ENCODE data around the gene PIAS2. TPM values are rescaled to one million over a fixed set of nuclear protein-coding genes. Genes with fewer than 3 reads are reported as not detected.

The PIAS2 gene
- total and polyA plus RNA-seq, 2 of the 13 experiments (the other 11 are each of a cell fraction or from before 2014, with no cell fraction given), result 12.2 to 12.7 TPM

- TF ChIP-seq, protein P1, sequence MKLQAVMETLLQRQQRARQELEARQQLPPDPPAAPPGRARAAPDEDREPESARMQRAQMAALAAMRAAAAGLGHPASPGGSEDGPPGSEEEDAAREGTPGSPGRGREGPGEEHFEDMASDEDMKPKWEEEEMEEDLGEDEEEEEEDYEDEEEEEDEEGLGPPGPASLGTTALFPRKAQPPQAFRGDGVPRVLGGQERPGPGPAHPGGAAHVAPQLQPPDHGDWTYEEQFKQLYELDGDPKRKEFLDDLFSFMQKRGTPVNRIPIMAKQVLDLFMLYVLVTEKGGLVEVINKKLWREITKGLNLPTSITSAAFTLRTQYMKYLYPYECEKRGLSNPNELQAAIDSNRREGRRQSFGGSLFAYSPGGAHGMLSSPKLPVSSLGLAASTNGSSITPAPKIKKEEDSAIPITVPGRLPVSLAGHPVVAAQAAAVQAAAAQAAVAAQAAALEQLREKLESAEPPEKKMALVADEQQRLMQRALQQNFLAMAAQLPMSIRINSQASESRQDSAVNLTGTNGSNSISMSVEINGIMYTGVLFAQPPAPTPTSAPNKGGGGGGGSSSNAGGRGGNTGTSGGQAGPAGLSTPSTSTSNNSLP (IDR thresholded peaks at IDR 0.05; ENCODE audit: low read depth, low read length), result peak; percentile 56; the same call in 1 of the 2 replicates
- TF ChIP-seq WIZ (CRISPR knock-in tag; IDR thresholded peaks at IDR 0.05) (no peak), TBX3 (IDR thresholded peaks at IDR 0.05; ENCODE audit: borderline replicate concordance) (peak; percentile 53; the same call in 1 of the 2 replicates)
Observed at GRCh38 chr18:46831434-46831833, 85.9 kb downstream of the PIAS2 start (continued).

DNA sequence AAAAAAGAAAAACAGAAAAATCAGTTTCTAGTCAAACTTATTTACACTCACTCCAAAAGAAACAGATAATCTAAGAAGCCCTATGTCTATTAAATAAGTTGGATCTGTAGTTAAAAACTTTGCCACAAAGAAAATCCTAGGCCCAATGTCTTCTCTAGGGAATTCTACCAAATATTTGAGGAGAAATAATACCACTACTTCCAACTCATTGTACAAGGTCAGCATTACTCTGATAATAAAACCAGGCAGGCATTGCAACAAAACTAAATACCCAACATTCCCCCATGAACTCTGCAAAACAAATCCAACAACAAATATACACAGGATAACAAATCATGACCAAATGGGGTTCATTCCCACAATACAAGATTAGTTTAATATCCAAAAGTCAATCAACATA is 86.7 kb downstream of the PIAS2 start:
- intact Hi-C loops (cut with micrococcal nuclease; ENCODE audit: unreplicated experiment) (no loop called here), in situ Hi-C loops (cut with HindIII; ENCODE audit: extremely low pct_ligation_motif_present, low pct_unique_long_range_greater_than_20kb) (no loop called here)
- no peak for DNase-seq (ENCODE audit: low spot score)
- Histone ChIP-seq H3K4me3 (replicated peaks in 1 of 3; ENCODE audit: insufficient read depth in 1 of 3, low read depth in 2 of 3, low read length in 3 of 3) (no peak overlapping the region), H3K4me1 (ENCODE audit: insufficient read depth, low read length) (peaks cover 15% of the 10 kb centered on the region), H3K27me3 (ENCODE audit: control insufficient read depth in 1 of 2, insufficient read depth in 2 of 2, low read length in 2 of 2) (no peaks in the 10 kb centered on the region), H3K9me3 (ENCODE audit: low read length) (no peaks in the 10 kb centered on the region), H3K9ac (ENCODE audit: insufficient read depth, low read depth, low read length) (no peak overlapping the region), H3K27ac (ENCODE audit: extremely low read length, insufficient read depth, low read length) (no peak overlapping the region), H3K36me3 (replicated peaks in 1 of 2; ENCODE audit: control insufficient read depth in 1 of 2, insufficient read depth in 2 of 2, low read length in 2 of 2) (peaks cover 3 to 30% of the 10 kb centered on the region in 2 experiments; a peak in 4 of 5 replicates), H3K4me2 (ENCODE audit: low read depth, low read length) (no peak overlapping the region), H2AFZ (ENCODE audit: low read length) (no peak overlapping the region), H3K79me2 (ENCODE audit: insufficient read depth, low read length) (no peaks in the 10 kb centered on the region), H4K20me1 (ENCODE audit: insufficient read depth, low read length) (no peaks in the 10 kb centered on the region)
- no TSS peak for BruUV-seq (replicated peaks)
- ChIA-PET CTCF (ENCODE audit: low intra/inter-chr PET ratio, low total read pairs) (no interaction called here), POLR2A (no interaction called here)
- no peak for FAIRE-seq
- TF ChIP-seq NCOR1 (IDR thresholded peaks at IDR 0.05; ENCODE audit: borderline replicate concordance, low read length) (no peak), CENPX (CRISPR knock-in tag; IDR thresholded peaks at IDR 0.05) (no peak), MAFK (conservative IDR thresholded peaks at IDR 0.05 in 1 of 2, IDR thresholded peaks at IDR 0.05 in 1 of 2; ENCODE audit: low read length in 2 of 2) (peak in 1 of 2 experiments; percentile 29; a peak in 1 of 4 replicates)
- TF ChIP-seq, protein P2, sequence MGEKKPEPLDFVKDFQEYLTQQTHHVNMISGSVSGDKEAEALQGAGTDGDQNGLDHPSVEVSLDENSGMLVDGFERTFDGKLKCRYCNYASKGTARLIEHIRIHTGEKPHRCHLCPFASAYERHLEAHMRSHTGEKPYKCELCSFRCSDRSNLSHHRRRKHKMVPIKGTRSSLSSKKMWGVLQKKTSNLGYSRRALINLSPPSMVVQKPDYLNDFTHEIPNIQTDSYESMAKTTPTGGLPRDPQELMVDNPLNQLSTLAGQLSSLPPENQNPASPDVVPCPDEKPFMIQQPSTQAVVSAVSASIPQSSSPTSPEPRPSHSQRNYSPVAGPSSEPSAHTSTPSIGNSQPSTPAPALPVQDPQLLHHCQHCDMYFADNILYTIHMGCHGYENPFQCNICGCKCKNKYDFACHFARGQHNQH (CRISPR knock-in tag; IDR thresholded peaks at IDR 0.05), result no peak
- ATAC-seq, result no peak
